ENCODE data around the gene DNMT3A.

GRCh38 chr2:25226827-25227226, 114.9 kb downstream of the DNMT3A start:
- TF ChIP-seq, protein P1, sequence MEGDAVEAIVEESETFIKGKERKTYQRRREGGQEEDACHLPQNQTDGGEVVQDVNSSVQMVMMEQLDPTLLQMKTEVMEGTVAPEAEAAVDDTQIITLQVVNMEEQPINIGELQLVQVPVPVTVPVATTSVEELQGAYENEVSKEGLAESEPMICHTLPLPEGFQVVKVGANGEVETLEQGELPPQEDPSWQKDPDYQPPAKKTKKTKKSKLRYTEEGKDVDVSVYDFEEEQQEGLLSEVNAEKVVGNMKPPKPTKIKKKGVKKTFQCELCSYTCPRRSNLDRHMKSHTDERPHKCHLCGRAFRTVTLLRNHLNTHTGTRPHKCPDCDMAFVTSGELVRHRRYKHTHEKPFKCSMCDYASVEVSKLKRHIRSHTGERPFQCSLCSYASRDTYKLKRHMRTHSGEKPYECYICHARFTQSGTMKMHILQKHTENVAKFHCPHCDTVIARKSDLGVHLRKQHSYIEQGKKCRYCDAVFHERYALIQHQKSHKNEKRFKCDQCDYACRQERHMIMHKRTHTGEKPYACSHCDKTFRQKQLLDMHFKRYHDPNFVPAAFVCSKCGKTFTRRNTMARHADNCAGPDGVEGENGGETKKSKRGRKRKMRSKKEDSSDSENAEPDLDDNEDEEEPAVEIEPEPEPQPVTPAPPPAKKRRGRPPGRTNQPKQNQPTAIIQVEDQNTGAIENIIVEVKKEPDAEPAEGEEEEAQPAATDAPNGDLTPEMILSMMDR (IDR thresholded peaks at IDR 0.05 in 4 of 5, conservative IDR thresholded peaks at IDR 0.05 in 1 of 5): no peak
- TF ChIP-seq POLR2A (IDR thresholded peaks at IDR 0.05): no peak
